ENCODE measurements around the gene POLR3G.
A peak's percentile ranks its signal among the peaks of the same experiment; 100 is the strongest.

Gene POLR3G

GRCh38 chr5:90557391-90557790, 82.7 kb downstream of the POLR3G start:
- TF ChIP-seq CTCF (IDR thresholded peaks at IDR 0.05; ENCODE audit: insufficient read depth, low read length, missing control alignments) = no peak
- ChIA-PET CTCF (no interaction called here), POLR2A (no interaction called here)
- H3K4me3 ChIP-seq (ENCODE audit: low read depth, low read length) = no peak overlapping the region
- DNase-seq (ENCODE audit: low read depth, low spot score) = no peak

- no peak for TF ChIP-seq CTCF (IDR thresholded peaks at IDR 0.05; ENCODE audit: insufficient read depth, low read length, missing control alignments)
- no peak for DNase-seq (ENCODE audit: low read depth, low spot score)
- ChIA-PET CTCF (no interaction called here), POLR2A (no interaction called here)
- H3K4me3 ChIP-seq (ENCODE audit: low read depth, low read length) = no peak overlapping the region
These were observed 83.2 kb downstream of the POLR3G start for GRCh38 chr5:90557871-90558270.

GRCh38 chr5:90558344-90559192, 83.9 kb downstream of the POLR3G start, which contains the start of gene ADGRV1:
Gene ADGRV1, plus strand, starts transcription at chr5:90558797. Its CDS starts 99 bp downstream, at chr5:90558896.
- ChIA-PET POLR2A (no interaction called here), CTCF (no interaction called here)
- no peak for DNase-seq (ENCODE audit: low read depth, low spot score)
- H3K4me3 ChIP-seq (ENCODE audit: low read depth, low read length) = peak within 1 kb of the TSS; percentile 12; the same call in 1 of the 2 replicates
- no peak for TF ChIP-seq CTCF (IDR thresholded peaks at IDR 0.05; ENCODE audit: insufficient read depth, low read length, missing control alignments)

- no peak overlapping the region for H3K4me3 ChIP-seq (ENCODE audit: low read depth, low read length)
- TF ChIP-seq CTCF (IDR thresholded peaks at IDR 0.05; ENCODE audit: insufficient read depth, low read length, missing control alignments) = no peak
- DNase-seq (ENCODE audit: low read depth, low spot score) = no peak
- CTCF ChIA-PET = interaction anchor here (1.1 kb wide), 1 partner anchor 149 kb away, joined by 3 read pairs; no protein-coding TSS in a partner anchor
- POLR2A ChIA-PET = no interaction called here
These were observed 86.1 kb downstream of the POLR3G start for GRCh38 chr5:90560771-90561170.

- no peak overlapping the region for H3K4me3 ChIP-seq (ENCODE audit: low read depth, low read length)
- POLR2A ChIA-PET = no interaction called here
- CTCF ChIA-PET = no interaction called here
- no peak for TF ChIP-seq CTCF (IDR thresholded peaks at IDR 0.05; ENCODE audit: insufficient read depth, low read length, missing control alignments)
- DNase-seq (ENCODE audit: low read depth, low spot score) = no peak
These were observed 87.1 kb downstream of the POLR3G start for GRCh38 chr5:90561766-90562165.

GRCh38 chr5:90562341-90562740, 87.7 kb downstream of the POLR3G start:
- TF ChIP-seq CTCF (IDR thresholded peaks at IDR 0.05; ENCODE audit: insufficient read depth, low read length, missing control alignments) = no peak
- POLR2A ChIA-PET = no interaction called here
- CTCF ChIA-PET = no interaction called here
- no peak for DNase-seq (ENCODE audit: low read depth, low spot score)
- H3K4me3 ChIP-seq (ENCODE audit: low read depth, low read length) = no peak overlapping the region

Data from AG04449 (cell line).